Brain pericyte (primary cell): ENCODE data around the gene ITGB5.
"Not testable (repeated sequence)": the region's sequence is repeated elsewhere in the genome, so short reads cannot be mapped to it uniquely, and the experiment has no call there.

Source experiments
- DNase-seq: peaks from one replicate; pipeline ENCODE4 v3.0.0-alpha.2; 2012; ENCODE audit warnings: low read depth, low spot score

ITGB5 gene

GRCh38 chr3:124758851-124759635 is 128.1 kb downstream of the ITGB5 start:
- no peak for DNase-seq

- DNase-seq: not testable (repeated sequence)
Measured at GRCh38 chr3:124757926-124758325, 129.2 kb downstream of the ITGB5 start.

DNA sequence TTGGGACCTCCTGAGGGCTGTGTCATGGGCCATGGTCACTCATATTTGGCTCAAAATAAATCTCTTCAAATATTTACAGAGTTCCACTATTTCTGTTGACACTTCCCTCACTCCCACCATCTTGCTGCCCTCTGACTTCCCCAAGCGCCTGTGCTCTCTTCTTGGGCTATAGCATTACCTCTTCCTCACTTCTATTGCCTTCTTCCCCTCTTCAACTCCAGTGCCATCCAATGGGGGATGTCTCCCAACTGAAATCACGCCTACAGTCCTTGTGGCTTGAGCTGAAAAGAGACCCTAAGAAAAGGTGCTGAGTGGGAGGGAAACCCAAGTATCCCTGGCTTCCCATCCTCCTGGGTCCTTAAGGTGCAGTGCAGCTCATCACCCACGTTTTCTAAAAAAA is 135.1 kb downstream of the ITGB5 start:
- DNase-seq: no peak

GRCh38 chr3:124751501-124751900 is 135.7 kb downstream of the ITGB5 start:
- no peak for DNase-seq

DNA sequence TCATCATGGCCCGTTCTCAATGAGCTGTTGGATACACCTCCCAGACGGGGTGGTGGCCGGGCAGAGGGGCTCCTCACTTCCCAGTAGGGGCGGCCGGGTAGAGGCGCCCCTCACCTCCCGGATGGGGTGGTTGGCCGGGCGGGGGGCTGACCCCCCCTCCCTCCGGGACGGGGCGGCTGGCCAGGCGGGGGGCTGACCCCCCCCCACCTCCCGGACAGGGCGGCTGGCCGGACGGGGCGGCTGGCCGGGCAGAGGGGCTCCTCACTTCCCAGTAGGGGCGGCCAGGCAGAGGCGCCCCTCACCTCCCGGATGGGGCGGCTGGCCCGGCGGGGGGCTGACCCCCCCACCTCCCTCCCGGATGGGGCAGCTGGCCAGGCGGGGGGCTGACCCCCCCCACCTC is 137.3 kb downstream of the ITGB5 start:
- DNase-seq: not testable (repeated sequence)

GRCh38 chr3:124748560-124749198 is 138.5 kb downstream of the ITGB5 start:
- DNase-seq: no peak

DNA sequence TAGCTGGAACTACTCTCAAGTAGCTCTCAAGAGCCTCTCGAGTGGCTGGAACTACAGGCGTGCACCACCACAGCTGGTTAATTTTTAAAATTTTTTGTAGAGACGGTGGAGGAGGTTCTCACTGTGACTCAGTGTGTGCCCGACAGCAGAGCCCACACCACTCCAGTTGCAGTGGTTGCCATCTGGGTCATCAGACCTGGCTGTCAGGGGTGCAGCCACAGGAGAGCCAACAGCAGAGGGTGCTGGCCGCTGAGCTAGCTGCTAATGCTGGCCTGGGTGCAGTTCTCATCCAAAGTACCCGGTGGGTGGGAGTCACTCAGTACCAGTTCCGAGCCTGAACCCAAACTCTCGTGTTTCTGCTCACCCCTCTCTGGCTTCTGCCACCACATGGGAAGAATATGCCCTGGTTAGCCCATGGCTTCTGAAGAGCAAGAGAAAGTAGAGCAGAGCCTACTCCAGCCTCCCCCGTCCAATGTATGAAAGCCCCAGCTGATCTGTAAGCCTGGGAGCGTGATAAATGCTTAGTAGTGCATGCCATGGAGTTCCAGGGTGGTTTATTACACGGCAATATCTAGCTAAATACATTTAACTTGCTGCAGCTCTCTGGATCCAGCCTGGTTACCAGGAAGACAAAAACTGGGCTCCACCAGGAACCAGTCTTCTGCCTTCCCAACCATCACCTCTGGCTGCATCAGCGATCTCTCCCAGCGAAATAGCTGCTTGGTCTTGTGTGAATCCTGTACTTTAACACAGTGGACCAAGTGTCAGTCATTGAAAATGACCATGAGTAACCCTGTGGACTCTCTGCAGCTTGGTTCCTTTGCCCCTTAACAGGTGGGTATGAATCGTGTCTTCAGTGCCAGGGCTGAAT is 139.8 kb downstream of the ITGB5 start:
- DNase-seq: no peak

DNA sequence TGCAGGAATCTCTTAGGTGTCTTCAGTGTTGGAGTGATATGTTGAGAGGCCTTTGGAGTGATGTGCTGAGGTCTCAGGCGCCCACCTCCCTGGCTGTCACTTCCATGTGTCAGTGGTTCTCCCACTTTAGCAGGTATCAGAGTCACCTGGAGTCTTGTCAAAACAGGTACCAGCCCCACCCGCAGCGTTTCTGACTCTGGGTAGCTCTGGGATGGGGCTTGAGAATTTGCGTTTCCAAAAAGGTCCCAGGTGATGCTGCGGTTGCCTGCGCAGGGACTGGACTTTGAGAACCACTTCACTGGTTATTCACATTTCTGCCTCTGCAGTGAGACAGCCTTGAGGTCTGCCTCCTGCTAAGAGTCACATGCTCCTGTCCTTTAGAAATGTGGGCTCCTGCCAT is 141.4 kb downstream of the ITGB5 start:
- DNase-seq: no peak

DNA sequence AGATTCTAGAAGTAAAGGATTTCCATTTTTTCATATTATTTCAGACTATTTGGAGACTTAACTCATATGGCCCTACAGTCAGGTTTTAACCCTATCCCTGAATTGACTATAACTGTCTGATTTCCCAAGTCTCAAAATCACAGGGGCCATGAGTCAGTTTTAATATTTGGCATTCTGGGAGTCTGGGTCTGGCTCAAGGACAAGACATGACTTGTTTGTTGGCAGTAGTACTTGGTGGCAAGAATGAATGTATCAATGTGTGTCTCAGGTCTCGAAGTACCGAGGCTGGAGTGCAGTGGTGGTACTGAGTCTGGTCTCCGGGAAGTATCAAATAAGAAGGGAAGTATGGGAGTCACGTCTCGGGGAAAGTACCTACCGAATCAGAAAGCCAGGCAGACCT is 146.1 kb downstream of the ITGB5 start:
- DNase-seq: no peak

DNA sequence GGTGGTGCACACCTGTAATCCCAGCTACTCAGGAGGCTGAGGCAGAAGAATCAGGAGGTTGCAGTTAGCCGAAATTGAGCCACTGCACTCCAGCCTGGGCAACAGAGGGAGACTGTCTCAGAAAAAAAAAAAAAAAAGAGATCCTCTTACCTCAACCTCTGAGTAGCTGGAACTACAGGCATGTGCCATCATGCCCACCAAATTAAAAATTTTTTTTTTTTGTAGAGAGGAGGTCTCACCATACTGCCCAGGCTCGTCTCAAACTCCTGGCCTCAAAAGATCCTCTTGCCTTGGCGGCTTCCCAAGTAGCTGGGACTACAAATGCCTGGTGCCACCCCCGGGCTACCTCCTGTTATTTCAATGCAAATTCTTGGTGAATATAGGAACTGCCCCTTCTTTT is 155.4 kb downstream of the ITGB5 start:
- DNase-seq: no peak

DNA sequence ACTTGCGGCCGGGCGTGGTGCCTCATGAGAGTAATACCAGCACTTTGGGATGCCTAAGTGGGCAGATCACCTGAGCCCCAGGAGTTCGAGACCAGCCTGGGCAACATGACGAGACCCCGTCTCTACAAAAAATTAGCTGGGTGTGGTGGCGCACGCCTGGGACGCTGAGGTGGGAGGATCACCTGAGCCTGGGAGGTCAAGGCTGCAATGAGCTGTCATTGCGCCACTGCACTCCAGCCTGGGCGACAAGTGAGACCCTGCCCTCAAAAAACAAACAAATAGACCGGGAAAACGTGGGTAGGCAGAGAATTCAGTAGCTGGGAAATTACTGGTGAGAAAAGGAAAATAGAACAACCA is 156.2 kb downstream of the ITGB5 start:
- no peak for DNase-seq

- DNase-seq: no peak
Measured at GRCh38 chr3:124730129-124730940, 156.8 kb downstream of the ITGB5 start, which contains the start of gene UMPS. TSS of gene UMPS (plus strand) at chr3:124730452. CDS start at chr3:124730472, 20 bp downstream.

DNA sequence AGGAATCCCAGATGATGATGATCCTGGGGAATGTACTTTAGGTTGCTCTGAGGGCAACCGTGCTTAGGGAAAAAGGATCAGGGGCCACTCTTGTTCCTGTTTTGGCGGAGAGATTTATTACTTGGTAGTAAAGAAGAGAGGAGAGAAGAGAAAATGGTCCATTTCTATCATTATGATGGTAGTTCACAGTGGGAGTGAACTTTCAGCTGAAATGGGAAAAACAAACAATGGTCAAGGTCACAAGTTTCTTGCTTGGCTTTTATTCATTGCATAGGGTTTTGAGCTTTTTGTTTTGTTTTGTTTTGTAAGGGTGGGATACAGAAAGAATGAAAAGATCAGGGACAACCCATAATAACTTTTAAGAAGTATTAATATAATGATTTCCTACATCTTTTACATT is 164.6 kb downstream of the ITGB5 start:
- no peak for DNase-seq

DNA sequence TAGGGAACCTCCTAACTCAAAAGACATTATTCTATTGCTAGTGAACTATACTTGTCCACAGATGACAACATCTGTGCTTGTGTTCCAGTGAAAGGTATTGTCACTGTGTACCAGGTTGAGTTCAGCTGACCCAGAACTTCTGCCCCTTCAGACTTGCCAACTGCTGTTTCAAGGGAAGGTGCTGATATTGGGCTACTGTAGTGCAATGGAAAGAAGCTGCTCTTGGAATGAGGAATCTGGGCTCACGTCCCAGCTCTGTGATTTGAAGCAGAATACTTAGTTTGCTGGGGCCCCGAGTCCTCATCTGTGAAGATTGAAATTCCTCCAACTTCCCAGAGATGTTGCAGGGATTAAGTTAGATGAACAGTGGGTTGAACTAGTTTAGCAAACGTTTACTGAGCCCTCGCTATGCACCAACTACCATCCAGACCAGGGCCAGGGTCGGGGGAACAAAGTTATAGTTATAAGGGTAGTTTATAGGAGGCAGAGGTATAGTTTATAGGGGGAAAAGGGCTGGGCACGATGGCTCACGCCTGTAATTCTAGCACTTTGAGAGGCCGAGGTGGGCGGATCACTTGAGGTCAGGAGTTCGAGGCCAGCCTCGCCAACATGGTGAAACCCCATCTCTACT is 172.8 kb downstream of the ITGB5 start:
- DNase-seq: no peak
